GM23338 (cell line): Measurements from ENCODE around the gene ZSWIM3. TPM values are rescaled to one million over a fixed set of nuclear protein-coding genes. Genes with fewer than 3 reads are reported as not detected.
"Not testable (repeated sequence)": the region's sequence is repeated elsewhere in the genome, so short reads cannot be mapped to it uniquely, and the experiment has no call there.

ENCODE experiments used
- ATAC-seq: fragments of 200-7000 bp; cut with Tn5 transposase; 3 replicates; pipeline ENCODE4 v1.9.1; 2020
- DNase-seq: peaks from one replicate; pipeline ENCODE4 v3.0.0-alpha.2; 2015; ENCODE audit warnings: low spot score
- H2AFZ ChIP-seq: fragments of 200-600 bp; sonication (generic); 2 replicates; pipeline ENCODE4 v1.8.0; 2016; ENCODE audit warnings: antibody characterized with exemption, mild to moderate bottlenecking, moderate library complexity
- H3F3A ChIP-seq: fragments of 200-600 bp; sonication (generic); replicated peaks from 2 replicates; pipeline ENCODE4 v1.8.0; 2017; ENCODE audit warnings: antibody characterized with exemption, mixed run types, low read depth
- H3K27ac ChIP-seq: fragments of 200-600 bp; sonication (generic); 2 replicates; pipeline ENCODE4 v1.6.1; 2016; ENCODE audit warnings: low read depth
- H3K27me3 ChIP-seq: fragments of 200-600 bp; sonication (generic); 2 replicates; pipeline ENCODE4 v1.8.0; 2016; ENCODE audit warnings: mild to moderate bottlenecking, mixed run types, moderate library complexity; ENCODE audit not compliant: insufficient read depth
- H3K36me3 ChIP-seq: fragments of 200-600 bp; sonication (generic); 2 replicates; pipeline ENCODE4 v1.8.0; 2016; ENCODE audit warnings: mild to moderate bottlenecking; ENCODE audit not compliant: insufficient read depth
- H3K4me1 ChIP-seq: fragments of 200-600 bp; sonication (generic); 2 replicates; pipeline ENCODE4 v1.8.0; 2016; ENCODE audit warnings: mild to moderate bottlenecking, moderate library complexity; ENCODE audit not compliant: insufficient read depth
- H3K4me2 ChIP-seq: fragments of 200-600 bp; sonication (generic); 2 replicates; pipeline ENCODE4 v1.7.1; 2017; ENCODE audit warnings: mixed run types
- H3K4me3 ChIP-seq: fragments of 200-600 bp; sonication (generic); 2 replicates; pipeline ENCODE4 v1.6.1; 2016; ENCODE audit warnings: mixed run types
- H3K79me2 ChIP-seq: fragments of 200-600 bp; sonication (generic); replicated peaks from 2 replicates; pipeline ENCODE4 v1.8.0; 2017; ENCODE audit warnings: mild to moderate bottlenecking; ENCODE audit not compliant: insufficient read depth
- H3K9me2 ChIP-seq: fragments of 200-600 bp; sonication (generic); 2 replicates; pipeline ENCODE4 v1.8.0; 2017; ENCODE audit not compliant: insufficient read depth
- H4K20me1 ChIP-seq: fragments of 200-600 bp; sonication (generic); replicated peaks from 2 replicates; pipeline ENCODE4 v1.8.0; 2017; ENCODE audit warnings: mild to moderate bottlenecking; ENCODE audit not compliant: insufficient read depth
- H3K27ac Mint-ChIP-seq: 2 replicates; pipeline ENCODE4 v1.8.0; 2020; ENCODE audit warnings: inconsistent platforms, mild to moderate bottlenecking, moderate library complexity, mixed read lengths
- H3K27me3 Mint-ChIP-seq: 3 replicates; pipeline ENCODE4 v1.8.0; 2022; ENCODE audit warnings: low read depth, mild to moderate bottlenecking, moderate library complexity, mixed read lengths, inconsistent platforms; ENCODE audit not compliant: insufficient read depth, poor library complexity
- H3K36me3 Mint-ChIP-seq: 3 replicates; pipeline ENCODE4 v1.8.0; 2021; ENCODE audit warnings: low read depth, mild to moderate bottlenecking, inconsistent platforms, moderate library complexity, mixed read lengths
- H3K4me1 Mint-ChIP-seq: 3 replicates; pipeline ENCODE4 v1.8.0; 2020; ENCODE audit warnings: mild to moderate bottlenecking, inconsistent platforms, mixed read lengths
- H3K4me3 Mint-ChIP-seq: 3 replicates; pipeline ENCODE4 v1.8.0; 2021; ENCODE audit warnings: moderate library complexity, mild to moderate bottlenecking, inconsistent platforms, mixed read lengths
- H3K9me3 Mint-ChIP-seq: 3 replicates; pipeline ENCODE4 v1.8.0; 2020; ENCODE audit warnings: moderate library complexity, mild to moderate bottlenecking, inconsistent platforms, mixed read lengths
- CREB1 ChIP-seq: fragments of 250-450 bp; sonication (Bioruptor Pico); IDR thresholded peaks from 2 replicates; pipeline ENCODE4 v1.5.0; 2020; ENCODE audit warnings: low read depth, mild to moderate bottlenecking, moderate library complexity
- NANOG ChIP-seq: IDR thresholded peaks from 2 replicates; pipeline ENCODE4 v1.6.1; 2016; ENCODE audit warnings: antibody characterized with exemption, borderline replicate concordance
- STAT1 ChIP-seq: IDR thresholded peaks from one replicate; pipeline ENCODE4 v1.6.1; 2016; ENCODE audit warnings: antibody characterized with exemption; ENCODE audit not compliant: unreplicated experiment
- ZNF331 ChIP-seq: fragments of 250-450 bp; sonication (Bioruptor Pico); IDR thresholded peaks from 2 replicates; pipeline ENCODE4 v1.5.0; 2020; ENCODE audit warnings: low read depth, mild to moderate bottlenecking, moderate library complexity
- ZNF462 ChIP-seq: fragments of 250-450 bp; sonication (Bioruptor Pico); IDR thresholded peaks from 2 replicates; pipeline ENCODE4 v1.5.0; 2020; ENCODE audit warnings: mild to moderate bottlenecking, moderate library complexity
- polyA plus RNA-seq: library from polyadenylated mRNA; unstranded; fragments of >200 nt; fragmentation: Nextera tagmentation; extraction: Ambion mirVana; gene quantifications from 2 replicates; pipeline ENCODE4 v1.2.1, GENCODE V29; 2016
- total RNA-seq: library from RNA; depleted of rRNA; stranded (reverse); fragments of >200 nt; shearing (Covaris generic); gene quantifications from 2 replicates; pipeline ENCODE4 v1.2.3, GENCODE V29; 2014
- TF ChIP-seq, protein P1 (sequence below), 2 experiments: fragments of 200-600 bp in 1 of 2; sonication (generic) in 1 of 2; conservative IDR thresholded peaks; 2 replicates each; pipeline versions ENCODE4 v1.5.1 to v1.6.1; 2016 to 2017; ENCODE audit warnings: antibody characterized with exemption in 2 of 2, low read depth in 2 of 2, mild to moderate bottlenecking in 2 of 2, moderate library complexity in 1 of 2
- TF ChIP-seq, protein P2 (sequence below): IDR thresholded peaks from 2 replicates; pipeline ENCODE4 v1.6.1; 2016; ENCODE audit warnings: antibody characterized with exemption

ZSWIM3 gene
- total and polyA plus RNA-seq, 2 experiments from 2014 or later, result 2.0 to 8.2 TPM

- TF ChIP-seq, protein P1, sequence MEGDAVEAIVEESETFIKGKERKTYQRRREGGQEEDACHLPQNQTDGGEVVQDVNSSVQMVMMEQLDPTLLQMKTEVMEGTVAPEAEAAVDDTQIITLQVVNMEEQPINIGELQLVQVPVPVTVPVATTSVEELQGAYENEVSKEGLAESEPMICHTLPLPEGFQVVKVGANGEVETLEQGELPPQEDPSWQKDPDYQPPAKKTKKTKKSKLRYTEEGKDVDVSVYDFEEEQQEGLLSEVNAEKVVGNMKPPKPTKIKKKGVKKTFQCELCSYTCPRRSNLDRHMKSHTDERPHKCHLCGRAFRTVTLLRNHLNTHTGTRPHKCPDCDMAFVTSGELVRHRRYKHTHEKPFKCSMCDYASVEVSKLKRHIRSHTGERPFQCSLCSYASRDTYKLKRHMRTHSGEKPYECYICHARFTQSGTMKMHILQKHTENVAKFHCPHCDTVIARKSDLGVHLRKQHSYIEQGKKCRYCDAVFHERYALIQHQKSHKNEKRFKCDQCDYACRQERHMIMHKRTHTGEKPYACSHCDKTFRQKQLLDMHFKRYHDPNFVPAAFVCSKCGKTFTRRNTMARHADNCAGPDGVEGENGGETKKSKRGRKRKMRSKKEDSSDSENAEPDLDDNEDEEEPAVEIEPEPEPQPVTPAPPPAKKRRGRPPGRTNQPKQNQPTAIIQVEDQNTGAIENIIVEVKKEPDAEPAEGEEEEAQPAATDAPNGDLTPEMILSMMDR (conservative IDR thresholded peaks at IDR 0.05; ENCODE audit: low read depth in 2 of 2), result no peak
- TF ChIP-seq ZNF331 (CRISPR knock-in tag) (no peak), STAT1 (no peak)
- TF ChIP-seq, protein P2, sequence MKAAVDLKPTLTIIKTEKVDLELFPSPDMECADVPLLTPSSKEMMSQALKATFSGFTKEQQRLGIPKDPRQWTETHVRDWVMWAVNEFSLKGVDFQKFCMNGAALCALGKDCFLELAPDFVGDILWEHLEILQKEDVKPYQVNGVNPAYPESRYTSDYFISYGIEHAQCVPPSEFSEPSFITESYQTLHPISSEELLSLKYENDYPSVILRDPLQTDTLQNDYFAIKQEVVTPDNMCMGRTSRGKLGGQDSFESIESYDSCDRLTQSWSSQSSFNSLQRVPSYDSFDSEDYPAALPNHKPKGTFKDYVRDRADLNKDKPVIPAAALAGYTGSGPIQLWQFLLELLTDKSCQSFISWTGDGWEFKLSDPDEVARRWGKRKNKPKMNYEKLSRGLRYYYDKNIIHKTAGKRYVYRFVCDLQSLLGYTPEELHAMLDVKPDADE, result no peak
Measured at GRCh38 chr20:45872626-45873025, 15.2 kb downstream of the ZSWIM3 start (continued).

DNA sequence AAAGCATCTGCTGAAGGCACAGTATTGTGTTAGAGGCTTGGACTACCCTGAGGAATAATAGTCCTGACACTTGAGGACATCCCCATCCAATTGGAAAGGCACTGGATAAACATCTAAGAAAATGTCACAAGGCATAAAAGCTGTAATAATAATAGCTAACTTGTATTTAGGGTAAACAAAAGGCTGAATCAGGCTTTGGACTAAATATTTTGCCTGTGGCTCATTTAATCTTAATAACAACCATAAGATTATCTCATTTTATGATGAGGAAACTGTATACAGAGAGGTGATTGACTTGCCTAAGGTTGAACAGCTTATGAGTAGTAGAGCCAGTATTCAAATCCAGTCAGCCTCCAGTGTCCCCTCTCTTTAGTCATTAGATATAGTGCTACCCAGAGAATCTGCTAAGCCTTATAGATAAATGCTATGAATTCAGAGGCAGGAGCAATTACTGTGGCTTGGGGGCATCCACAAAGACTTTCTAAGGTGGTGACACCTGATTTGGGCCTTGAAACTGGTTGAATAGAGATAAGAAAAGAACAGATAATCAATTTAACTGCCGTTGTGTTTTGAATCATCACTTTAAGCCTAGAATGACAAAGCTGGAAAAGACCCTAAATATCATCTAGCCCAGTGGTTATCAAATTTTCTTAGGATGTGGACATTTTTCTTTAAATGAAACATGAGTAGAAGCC, 16.1 kb downstream of the ZSWIM3 start:
- Histone ChIP-seq H3K9me2 (no peaks in the 10 kb centered on the region), H3K36me3 (no peaks in the 10 kb centered on the region), H3F3A (no peaks in the 10 kb centered on the region), H3K4me3 (no peak overlapping the region), H4K20me1 (no peaks in the 10 kb centered on the region), H3K4me1 (no peaks in the 10 kb centered on the region), H3K4me2 (no peak overlapping the region), H3K27me3 (no peaks in the 10 kb centered on the region), H2AFZ (no peak overlapping the region), H3K79me2 (no peaks in the 10 kb centered on the region), H3K27ac (no peak overlapping the region)
- Mint-ChIP-seq H3K36me3 (peaks cover 9% of the 10 kb centered on the region; the same call in 1 of the 3 replicates), H3K9me3 (peaks cover 4% of the 10 kb centered on the region; the same call in 1 of the 3 replicates), H3K4me3 (no peak overlapping the region), H3K4me1 (no peaks in the 10 kb centered on the region), H3K27ac (no peak overlapping the region), H3K27me3 (peaks cover 5% of the 10 kb centered on the region)
- no peak for ATAC-seq
- TF ChIP-seq CREB1 (CRISPR knock-in tag), result no peak
- TF ChIP-seq NANOG, result no peak
- no peak for TF ChIP-seq ZNF462 (CRISPR knock-in tag)
- TF ChIP-seq, protein P2, result no peak
- no peak for DNase-seq

GRCh38 chr20:45874104-45874481, 16.7 kb downstream of the ZSWIM3 start:
- H3K9me2 ChIP-seq, DNase-seq, H3K27me3 ChIP-seq, H3K27ac ChIP-seq, H3K4me2 ChIP-seq, H3K27me3 Mint-ChIP-seq, H3K36me3 Mint-ChIP-seq, H2AFZ ChIP-seq, H4K20me1 ChIP-seq, ATAC-seq, H3K4me1 ChIP-seq, H3K27ac Mint-ChIP-seq, H3K4me1 Mint-ChIP-seq, H3K79me2 ChIP-seq, H3F3A ChIP-seq, H3K4me3 Mint-ChIP-seq, H3K4me3 ChIP-seq, H3K36me3 ChIP-seq, H3K9me3 Mint-ChIP-seq: not testable (repeated sequence)
